ENCODE data around the gene NOL4L.

The NOL4L gene

DNA sequence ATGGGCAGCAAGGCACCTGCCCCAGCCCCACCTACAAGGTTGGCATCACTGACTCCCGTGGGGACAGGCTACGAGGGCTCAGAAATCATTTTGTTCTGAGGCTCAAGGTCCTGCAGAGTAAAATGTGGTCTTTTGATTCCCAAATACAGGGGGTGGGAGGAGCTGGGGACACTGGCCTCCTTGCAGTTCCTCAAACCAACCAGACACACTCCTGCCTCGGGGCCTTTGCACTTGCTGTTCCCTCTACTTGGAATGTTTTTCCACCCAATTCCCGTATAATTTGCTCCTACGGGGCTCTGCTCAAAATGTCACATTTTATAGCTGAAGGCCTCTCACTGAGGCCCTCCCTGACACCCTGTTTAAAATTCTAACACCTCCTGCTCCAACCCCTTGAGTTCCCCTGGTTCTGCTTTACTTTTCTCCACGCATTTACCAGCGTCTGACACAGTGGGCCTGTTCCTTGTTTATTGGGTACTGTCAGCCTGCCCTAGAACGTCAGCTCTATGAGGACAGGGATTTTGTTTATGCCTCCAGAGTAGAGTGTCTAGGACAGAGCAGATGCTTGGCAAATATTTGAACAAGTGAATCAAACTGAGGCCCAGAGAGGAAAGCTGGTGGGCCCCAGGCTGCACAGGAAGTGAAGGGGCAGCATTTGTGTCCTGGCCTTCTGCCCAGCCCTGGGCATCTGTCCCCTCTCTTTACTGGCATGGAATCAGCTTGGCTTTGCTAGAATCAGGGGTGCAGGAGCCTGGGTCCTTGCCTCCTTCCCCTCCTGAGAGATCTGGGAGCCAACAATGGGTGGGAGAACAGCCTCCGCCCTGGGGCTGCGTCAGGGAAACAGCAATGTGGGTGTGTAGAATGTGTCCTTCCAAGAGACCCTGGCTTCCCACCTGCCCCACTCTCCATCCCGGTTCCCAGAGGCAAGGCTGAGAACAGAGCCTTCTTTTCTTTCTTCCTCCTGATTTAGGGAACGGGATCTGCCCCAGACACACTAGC, 18.5 kb downstream of the NOL4L start:
- H3K27ac ChIP-seq, result no peak overlapping the region
- TF ChIP-seq CTCF (conservative IDR thresholded peaks at IDR 0.05) (no peak), ZFX (IDR thresholded peaks at IDR 0.05) (no peak)

GRCh38 chr20:32565735-32566032, 19.4 kb downstream of the NOL4L start:
- no peak for TF ChIP-seq CTCF (conservative IDR thresholded peaks at IDR 0.05)
- TF ChIP-seq ZFX (IDR thresholded peaks at IDR 0.05), result no peak
- no peak overlapping the region for H3K27ac ChIP-seq

DNA sequence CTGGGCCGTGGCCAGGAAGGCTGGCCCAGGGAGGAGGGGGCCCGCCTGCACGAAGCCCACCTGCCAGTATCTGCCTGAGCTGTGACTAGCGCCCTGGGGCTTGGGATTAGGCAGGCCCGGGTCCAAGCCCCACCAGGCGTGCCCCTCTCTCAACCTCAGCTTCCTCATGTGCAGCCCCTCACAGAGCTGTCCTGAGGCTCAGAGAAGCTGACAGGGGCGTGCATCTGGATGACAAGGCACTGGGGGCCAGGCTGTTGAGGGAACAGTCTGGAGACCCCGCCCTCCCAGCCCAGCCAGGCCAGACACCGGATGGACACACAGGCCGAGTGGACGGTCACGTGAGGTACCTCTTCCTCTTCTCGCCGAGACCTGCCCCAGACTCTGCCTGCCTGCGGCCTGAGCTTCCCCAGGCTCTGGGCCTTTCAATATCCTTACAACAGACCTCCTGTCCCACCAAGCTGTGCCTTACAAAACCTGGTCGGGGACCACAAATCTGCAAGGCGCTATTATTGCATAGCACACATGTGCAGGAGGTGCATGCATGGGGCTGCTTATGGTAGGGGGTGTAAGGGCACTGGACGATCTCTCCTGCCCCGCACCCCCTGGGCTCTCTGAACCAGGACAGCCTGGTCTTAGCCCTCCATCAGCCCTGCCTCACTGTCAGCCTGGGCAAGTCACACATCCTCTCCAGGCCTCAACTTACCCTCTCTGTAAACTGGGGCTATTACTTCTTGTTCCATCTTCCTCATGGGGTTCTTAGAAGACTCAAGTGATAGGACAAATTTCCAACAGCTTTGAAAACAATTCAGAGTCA, 20.0 kb downstream of the NOL4L start:
- TF ChIP-seq CTCF (conservative IDR thresholded peaks at IDR 0.05) (no peak), ZFX (IDR thresholded peaks at IDR 0.05) (no peak)
- no peak overlapping the region for H3K27ac ChIP-seq

- TF ChIP-seq CTCF (conservative IDR thresholded peaks at IDR 0.05), result no peak
- no peak for TF ChIP-seq ZFX (IDR thresholded peaks at IDR 0.05)
- no peak overlapping the region for H3K27ac ChIP-seq
These were observed 20.7 kb downstream of the NOL4L start for GRCh38 chr20:32564440-32564839.

DNA sequence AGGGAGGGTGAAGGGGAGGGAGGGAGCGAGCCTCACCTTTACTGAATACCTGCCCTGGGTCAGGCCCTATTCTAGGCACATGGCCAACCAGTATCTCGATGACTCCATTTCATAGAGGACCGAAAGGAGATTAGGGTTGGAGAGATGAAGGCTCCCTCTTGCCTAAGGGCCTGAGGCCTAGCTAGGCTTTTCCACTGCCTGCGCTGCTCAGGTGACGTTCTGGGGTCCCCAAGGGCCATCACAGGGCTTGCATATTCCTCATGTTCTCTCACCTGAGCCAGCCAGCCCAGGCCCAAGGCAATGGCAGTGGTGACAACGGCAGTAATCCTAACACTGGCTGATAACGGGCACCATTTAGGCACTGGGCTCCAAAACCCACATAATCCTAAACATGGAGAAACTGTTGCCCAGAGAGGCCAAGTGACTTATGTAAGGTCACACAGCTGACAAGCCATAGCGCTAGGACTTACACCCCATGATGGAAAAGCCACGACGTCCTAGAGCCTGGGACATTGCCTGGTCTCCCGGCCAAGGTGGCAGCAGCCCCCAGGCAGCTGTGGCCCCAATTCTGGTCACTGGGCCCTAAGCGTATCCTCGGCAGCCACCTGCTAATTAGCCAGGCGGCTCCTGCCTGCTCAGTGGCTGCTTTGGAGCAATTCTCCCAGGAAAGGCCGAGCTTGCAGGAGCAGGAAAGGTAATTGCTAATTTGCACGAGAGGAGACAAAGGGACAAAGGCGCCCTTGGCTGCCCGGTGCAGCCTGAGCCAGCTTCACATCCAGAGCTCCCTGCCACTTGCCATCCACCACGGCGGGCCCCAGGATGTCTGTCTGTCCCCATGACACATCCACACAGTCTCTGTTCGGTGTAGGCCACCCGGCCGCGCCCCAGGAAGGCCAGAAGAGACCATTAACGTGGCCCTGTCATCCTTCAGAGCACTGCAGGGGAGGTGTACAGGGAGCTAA, 21.5 kb downstream of the NOL4L start:
- H3K27ac ChIP-seq, result no peak overlapping the region

DNA sequence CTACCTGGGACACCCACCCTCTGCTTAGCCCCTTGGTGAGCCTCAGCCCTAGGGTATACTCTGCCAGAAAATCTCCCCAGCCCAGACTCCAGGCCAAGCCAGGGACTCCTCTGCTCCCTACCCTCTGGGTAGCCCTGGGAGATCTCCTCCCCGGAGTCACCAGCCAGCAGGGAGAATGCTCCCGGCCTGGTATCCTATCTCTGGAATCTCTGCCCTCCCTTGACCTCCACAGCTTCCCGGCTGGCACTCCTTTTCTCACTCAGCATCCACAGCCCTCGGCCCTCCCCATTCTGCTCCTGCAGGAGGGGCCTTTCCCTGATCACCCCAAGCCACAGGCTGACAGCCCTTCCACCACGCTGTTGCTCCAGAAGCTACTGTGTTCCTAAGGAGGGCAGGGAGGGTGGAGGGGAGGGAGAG, 22.6 kb downstream of the NOL4L start:
- TF ChIP-seq ZFX (IDR thresholded peaks at IDR 0.05), result no peak
- no peak for TF ChIP-seq CTCF (conservative IDR thresholded peaks at IDR 0.05)
- H3K27ac ChIP-seq, result no peak overlapping the region

More for the DNA sequence above, 21.5 kb downstream of the NOL4L start:
- TF ChIP-seq ZFX (IDR thresholded peaks at IDR 0.05) (no peak), CTCF (conservative IDR thresholded peaks at IDR 0.05) (no peak)

Data from C4-2B (cell line).